MCF 10A (cell line): ENCODE data around the gene NAV1. TPM values are rescaled to one million over a fixed set of nuclear protein-coding genes. Genes with fewer than 3 reads are reported as not detected.

Source experiments
- BruUV-seq: library from RNA; stranded (reverse); fragments of 400-500 nt; replicated peaks from 2 replicates; lab custom pipeline; 2021; lab: Mats Ljungman, UMichigan
- CTCF ChIA-PET: fragments of 300-600 bp; sonication (Branson Sonifier 250); formaldehyde crosslinking; extraction: SDS; loops from one replicate; lab custom pipeline; 2021; ENCODE audit warnings: antibody characterized with exemption, inconsistent platforms; lab: Yijun Ruan, JAX
- POLR2A ChIA-PET: fragments of 300-600, 350-650 bp; sonication (Branson Sonifier 250); formaldehyde crosslinking; extraction: SDS; loops from one replicate; lab custom pipeline; 2020; ENCODE audit warnings: antibody characterized with exemption, inconsistent platforms; lab: Yijun Ruan, JAX
- DNase-seq: peaks from one replicate; pipeline ENCODE4 v3.0.0-alpha.2; 2018; ENCODE audit not compliant: unreplicated experiment
- H3K27ac Mint-ChIP-seq: one replicate; pipeline ENCODE4 v1.8.0; 2022; ENCODE audit warnings: mild to moderate bottlenecking, low read depth, mixed read lengths; ENCODE audit not compliant: unreplicated experiment
- H3K27me3 Mint-ChIP-seq: one replicate; pipeline ENCODE4 v1.8.0; 2022; ENCODE audit warnings: mixed read lengths; ENCODE audit not compliant: insufficient read depth, unreplicated experiment
- H3K36me3 Mint-ChIP-seq: one replicate; pipeline ENCODE4 v1.8.0; 2022; ENCODE audit warnings: mild to moderate bottlenecking, moderate library complexity, mixed read lengths; ENCODE audit not compliant: insufficient read depth, unreplicated experiment
- H3K4me1 Mint-ChIP-seq: one replicate; pipeline ENCODE4 v1.8.0; 2022; ENCODE audit warnings: mixed read lengths; ENCODE audit not compliant: insufficient read depth, unreplicated experiment
- H3K4me3 Mint-ChIP-seq: one replicate; pipeline ENCODE4 v1.8.0; 2022; ENCODE audit warnings: mild to moderate bottlenecking, moderate library complexity, mixed read lengths; ENCODE audit not compliant: unreplicated experiment
- H3K9me3 Mint-ChIP-seq: one replicate; pipeline ENCODE4 v1.8.0; 2022; ENCODE audit warnings: mixed read lengths; ENCODE audit not compliant: unreplicated experiment
- CTCF ChIP-seq: fragments of 200-600 bp; IDR thresholded peaks from one replicate; pipeline ENCODE4 v1.8.0; 2022; ENCODE audit warnings: antibody characterized with exemption, mild to moderate bottlenecking; ENCODE audit not compliant: unreplicated experiment
- intact Hi-C: fragments of 100-400 bp; cut with micrococcal nuclease; formaldehyde crosslinking; loops from 2 replicates; pipeline ENCODE4 v1.14.1; 2022
- total RNA-seq: library from RNA; stranded (reverse); gene quantifications from 2 replicates; pipeline ENCODE4 v1.2.3, GENCODE V29; 2022

The NAV1 gene
- total RNA-seq, 1 experiment from 2014 or later: 34.9 TPM

GRCh38 chr1:201570886-201571624 is 32.1 kb downstream of the NAV1 start:
- H3K27me3 Mint-ChIP-seq: no peaks in the 10 kb centered on the region
- no peaks in the 10 kb centered on the region for H3K36me3 Mint-ChIP-seq
- no peak for TF ChIP-seq CTCF
- H3K9me3 Mint-ChIP-seq: no peaks in the 10 kb centered on the region
- BruUV-seq: no TSS peak
- H3K27ac Mint-ChIP-seq: no peak overlapping the region
- intact Hi-C loops: no loop called here
- H3K4me3 Mint-ChIP-seq: no peak overlapping the region
- H3K4me1 Mint-ChIP-seq: peaks cover 5% of the 10 kb centered on the region
- POLR2A ChIA-PET: interaction anchor here (1.3 to 1.4 kb wide), 2 partner anchors 10 to 23 kb away, joined by 3 to 4 read pairs; no protein-coding TSS in a partner anchor
- no peak for DNase-seq
- CTCF ChIA-PET: interaction anchor here (0.6 to 17.3 kb wide), 7 partner anchors 11 to 219 kb away, joined by 3 to 288 read pairs (median 4); no protein-coding TSS in a partner anchor

GRCh38 chr1:201573030-201573429 is 34.1 kb downstream of the NAV1 start:
- BruUV-seq: no TSS peak
- intact Hi-C loops: no loop called here
- no peaks in the 10 kb centered on the region for H3K36me3 Mint-ChIP-seq
- TF ChIP-seq CTCF: no peak
- H3K27me3 Mint-ChIP-seq: no peaks in the 10 kb centered on the region
- POLR2A ChIA-PET: interaction anchor here (0.7 to 1.2 kb wide), 3 partner anchors 8 to 1929 kb away, joined by 3 read pairs; no protein-coding TSS in a partner anchor
- no peak overlapping the region for H3K4me3 Mint-ChIP-seq
- no peak overlapping the region for H3K27ac Mint-ChIP-seq
- H3K9me3 Mint-ChIP-seq: peaks cover 6% of the 10 kb centered on the region
- no peaks in the 10 kb centered on the region for H3K4me1 Mint-ChIP-seq
- CTCF ChIA-PET: interaction anchor here (0.6 to 3.2 kb wide), 7 partner anchors 9 to 136 kb away, joined by 3 to 13 read pairs (median 4); no protein-coding TSS in a partner anchor
- no peak for DNase-seq

GRCh38 chr1:201573923-201574322 is 35.0 kb downstream of the NAV1 start:
- intact Hi-C loops: no loop called here
- Mint-ChIP-seq H3K27me3 (no peaks in the 10 kb centered on the region), H3K4me1 (no peaks in the 10 kb centered on the region), H3K27ac (no peak overlapping the region), H3K4me3 (no peak overlapping the region), H3K9me3 (peaks cover 6% of the 10 kb centered on the region), H3K36me3 (no peaks in the 10 kb centered on the region)
- no TSS peak for BruUV-seq
- ChIA-PET POLR2A (interaction anchor here (0.5 to 0.8 kb wide), 2 partner anchors 12 to 144 kb away, joined by 3 read pairs; no protein-coding TSS in a partner anchor), CTCF (interaction anchor here (0.6 to 3.2 kb wide), 13 partner anchors 8 to 219 kb away, joined by 3 to 13 read pairs (median 4); no protein-coding TSS in a partner anchor)
- no peak for TF ChIP-seq CTCF
- DNase-seq: no peak

- DNase-seq: no peak
- intact Hi-C loops: no loop called here
- Mint-ChIP-seq H3K4me1 (no peaks in the 10 kb centered on the region), H3K36me3 (no peaks in the 10 kb centered on the region), H3K27me3 (peaks cover 5% of the 10 kb centered on the region), H3K27ac (no peak overlapping the region), H3K4me3 (no peak overlapping the region), H3K9me3 (peaks cover 6% of the 10 kb centered on the region)
- no TSS peak for BruUV-seq
- ChIA-PET POLR2A (interaction anchor here (0.6 to 1.0 kb wide), 2 partner anchors 18 to 27 kb away, joined by 3 to 4 read pairs; no protein-coding TSS in a partner anchor), CTCF (interaction anchor here (0.8 to 1.4 kb wide), 2 partner anchors 15 to 183 kb away, joined by 4 to 5 read pairs; no protein-coding TSS in a partner anchor)
- TF ChIP-seq CTCF: no peak
These were observed 37.0 kb downstream of the NAV1 start for GRCh38 chr1:201575912-201576311.
